ENCODE data around the gene ATP6V1B1.

GRCh38 chr2:70987386-70987785 is 51.7 kb downstream of the ATP6V1B1 start:
- no peak for TF ChIP-seq CREB1 (CRISPR knock-in tag; IDR thresholded peaks at IDR 0.05; ENCODE audit: low read depth)
- no peak for TF ChIP-seq CTCF (conservative IDR thresholded peaks at IDR 0.05; ENCODE audit: low read depth in 2 of 2)
- no peak for TF ChIP-seq EZH2 (IDR thresholded peaks at IDR 0.05; ENCODE audit: low read depth, unreplicated experiment)
- no peak for TF ChIP-seq POLR2AphosphoS5 (IDR thresholded peaks at IDR 0.05; ENCODE audit: low read depth)
- no peak for TF ChIP-seq STAT1 (IDR thresholded peaks at IDR 0.05; ENCODE audit: unreplicated experiment)
- TF ChIP-seq REST (IDR thresholded peaks at IDR 0.05; ENCODE audit: unreplicated experiment), result no peak
- TF ChIP-seq ZNF114 (CRISPR knock-in tag; IDR thresholded peaks at IDR 0.05), result no peak
